ENCODE data around the gene CTSL.

Gene CTSL

DNA sequence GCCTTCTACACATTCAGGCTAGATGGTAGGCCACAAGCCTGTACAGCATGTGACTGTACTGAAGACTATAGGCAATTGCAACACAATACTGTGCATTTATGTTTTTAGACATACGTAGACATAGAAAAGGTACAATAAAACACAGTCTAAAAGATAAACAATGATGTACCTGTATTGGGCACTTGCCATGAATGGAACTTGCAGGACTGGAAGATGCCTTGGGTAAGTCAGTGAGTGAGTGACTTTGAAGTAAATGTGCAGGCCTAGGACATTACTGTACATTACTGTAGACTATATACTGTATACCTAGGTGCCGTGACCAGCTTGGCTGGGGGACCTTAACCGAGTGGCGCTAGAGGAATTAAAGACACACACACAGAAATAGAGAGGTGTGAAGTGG is 53.1 kb downstream of the CTSL start:
- in situ Hi-C loops (cut with HindIII; ENCODE audit: low sequenced_read_pairs): no loop called here
- no peak overlapping the region for H3K4me3 ChIP-seq (ENCODE audit: low read depth, low read length)
- no peak for TF ChIP-seq CTCF (IDR thresholded peaks at IDR 0.05; ENCODE audit: low read depth, low read length, missing control alignments)
- no peak for DNase-seq (ENCODE audit: low read depth)

Data from astrocyte of the cerebellum (primary cell).